GM18505 (cell line): ENCODE results near the gene KLRG1.
A peak's percentile ranks its signal among the peaks of the same experiment; 100 is the strongest.

Source experiments
- ATAC-seq: cut with Tn5 transposase; IDR thresholded peaks from one replicate; pipeline ENCODE4 v1.9.1; 2021; ENCODE audit not compliant: unreplicated experiment
- POLR2A ChIP-seq: IDR thresholded peaks from 4 replicates; pipeline ENCODE4 v1.6.1; 2011; ENCODE audit warnings: borderline replicate concordance; ENCODE audit not compliant: insufficient read depth, insufficient read length; ENCODE audit errors: extremely low read depth

The KLRG1 gene

GRCh38 chr12:8989413-8989812 lies at the start of gene KLRG1:
KLRG1 (plus strand) TSS chr12:8989546; CDS start chr12:8989636, 90 bp downstream.
- TF ChIP-seq POLR2A, result no peak
- ATAC-seq, result no peak

- no peak for ATAC-seq
- TF ChIP-seq POLR2A, result no peak
Observed at GRCh38 chr12:8941691-8942478, 47.5 kb upstream of the KLRG1 start.

GRCh38 chr12:8943565-8944186 lies 45.7 kb upstream of the KLRG1 start:
- ATAC-seq, result no peak
- no peak for TF ChIP-seq POLR2A

- TF ChIP-seq POLR2A, result no peak
- no peak for ATAC-seq
Observed at GRCh38 chr12:8946733-8947132, 42.6 kb upstream of the KLRG1 start.

GRCh38 chr12:8947737-8948136 lies 41.6 kb upstream of the KLRG1 start:
- no peak for ATAC-seq
- TF ChIP-seq POLR2A, result no peak

DNA sequence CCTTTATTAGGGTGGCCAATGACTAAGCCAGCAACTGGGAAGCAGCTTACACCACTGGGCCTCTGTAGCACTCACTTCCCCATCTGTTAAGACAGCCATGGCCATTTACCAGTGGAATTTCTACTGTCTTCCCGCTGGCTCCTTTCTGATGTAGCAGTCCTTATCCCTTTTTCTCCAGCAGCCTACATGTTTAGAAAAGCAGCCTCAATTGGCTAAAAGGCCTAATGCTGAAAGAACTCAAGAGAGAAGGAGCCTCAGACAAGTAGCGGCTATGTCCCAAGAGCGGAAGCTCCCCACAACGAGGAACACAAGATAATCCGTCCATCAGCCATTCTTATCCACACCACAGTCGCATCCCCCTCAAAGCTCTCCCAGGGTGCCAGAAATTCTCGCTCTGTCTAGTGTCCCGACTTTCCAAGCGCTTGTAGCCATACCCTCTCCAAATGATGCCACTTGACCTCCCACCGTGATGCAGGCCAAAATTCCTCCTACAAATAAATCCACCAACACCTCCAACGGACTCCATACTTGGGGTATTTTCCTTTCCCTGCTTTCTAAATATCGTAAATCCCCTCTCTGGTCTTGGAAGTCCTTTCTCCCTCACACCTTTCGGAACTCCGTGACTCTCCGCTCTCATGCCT lies 40.5 kb upstream of the KLRG1 start:
- TF ChIP-seq POLR2A, result no peak
- no peak for ATAC-seq

GRCh38 chr12:8949342-8950220 lies 39.8 kb upstream of the KLRG1 start, which contains the start of gene M6PR:
M6PR (minus strand) TSS chr12:8949645; CDS start chr12:8946404, 3,241 bp downstream.
- peak; percentile 84 for ATAC-seq
- peak; percentile 86 for TF ChIP-seq POLR2A

- TF ChIP-seq POLR2A, result no peak
- ATAC-seq, result no peak
Observed at GRCh38 chr12:8950221-8950527, 39.2 kb upstream of the KLRG1 start.

DNA sequence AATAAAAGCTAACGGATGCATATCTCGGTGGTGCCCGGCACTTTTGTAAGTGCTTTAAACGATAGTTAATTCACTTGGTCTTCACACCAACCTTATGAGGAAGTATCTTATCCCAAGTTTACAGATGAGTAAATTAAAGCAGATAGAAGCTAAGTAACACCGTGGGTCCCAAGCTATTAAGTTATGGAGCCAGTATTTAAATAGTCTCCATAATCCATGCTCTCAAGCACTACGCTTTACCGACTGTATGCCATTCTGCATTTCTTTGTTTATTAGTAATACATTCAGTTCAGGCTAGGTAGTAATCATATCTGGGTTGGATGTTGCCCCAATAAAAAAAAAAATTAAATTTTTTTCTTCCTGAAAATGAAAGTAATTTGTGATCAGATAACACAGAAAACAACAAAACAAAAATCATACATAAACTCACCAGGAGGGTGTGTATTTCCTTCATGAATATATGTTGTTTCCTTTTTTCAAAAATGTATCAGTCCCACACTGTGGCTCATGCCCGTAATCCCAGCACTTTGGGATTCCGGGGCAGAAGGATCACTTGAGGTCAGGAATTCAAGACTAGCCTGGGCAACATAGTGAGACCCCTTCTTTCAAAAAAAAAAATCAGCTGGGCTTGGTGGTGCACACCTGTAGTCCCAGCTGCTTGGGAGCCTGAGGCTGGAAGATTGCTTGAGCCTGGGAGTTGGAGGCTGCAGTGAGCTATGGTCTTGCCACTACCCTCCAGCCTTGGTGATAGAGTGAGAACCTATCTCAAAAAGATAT lies 38.5 kb upstream of the KLRG1 start:
- TF ChIP-seq POLR2A, result no peak

GRCh38 chr12:8951744-8952143 lies 37.6 kb upstream of the KLRG1 start:
- no peak for ATAC-seq
- no peak for TF ChIP-seq POLR2A

More for the DNA sequence above, 38.5 kb upstream of the KLRG1 start:
- no peak for ATAC-seq

GRCh38 chr12:8953773-8954402 lies 35.5 kb upstream of the KLRG1 start:
- ATAC-seq, result no peak
- TF ChIP-seq POLR2A, result no peak

GRCh38 chr12:8956073-8956472 lies 33.3 kb upstream of the KLRG1 start:
- ATAC-seq, result no peak

More at GRCh38 chr12:8956073-8956472, 33.3 kb upstream of the KLRG1 start:
- TF ChIP-seq POLR2A, result no peak
